ENCODE measurements around the gene MARCKS. TPM values are rescaled to one million over a fixed set of nuclear protein-coding genes. Genes with fewer than 3 reads are reported as not detected.

MARCKS gene
- total and polyA plus RNA-seq, 11 donors = 5.1 to 93.3 (median 17.9) TPM

DNA sequence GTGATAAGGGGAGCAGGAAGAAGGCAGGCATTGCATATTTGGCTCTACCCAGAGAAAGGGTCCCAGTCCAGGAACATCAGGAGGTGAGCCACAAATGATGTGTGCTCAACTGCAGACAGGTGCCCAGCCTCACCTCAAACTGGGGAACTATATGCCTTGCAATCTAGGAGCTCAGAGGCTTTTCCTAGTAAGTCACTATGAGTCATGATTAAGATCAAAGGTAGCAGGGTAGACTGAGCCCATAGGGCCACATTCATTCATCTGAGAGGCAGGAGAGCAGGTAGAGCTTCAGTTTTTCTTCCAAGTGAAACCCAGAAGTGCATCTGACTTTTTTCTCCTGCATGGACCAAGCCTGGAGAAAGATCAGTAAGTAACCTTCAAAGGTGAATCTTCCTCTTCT, 31.3 kb downstream of the MARCKS start:
- ATAC-seq = no peak
- intact Hi-C loops (cut with DNase I) = no loop called here

DNA sequence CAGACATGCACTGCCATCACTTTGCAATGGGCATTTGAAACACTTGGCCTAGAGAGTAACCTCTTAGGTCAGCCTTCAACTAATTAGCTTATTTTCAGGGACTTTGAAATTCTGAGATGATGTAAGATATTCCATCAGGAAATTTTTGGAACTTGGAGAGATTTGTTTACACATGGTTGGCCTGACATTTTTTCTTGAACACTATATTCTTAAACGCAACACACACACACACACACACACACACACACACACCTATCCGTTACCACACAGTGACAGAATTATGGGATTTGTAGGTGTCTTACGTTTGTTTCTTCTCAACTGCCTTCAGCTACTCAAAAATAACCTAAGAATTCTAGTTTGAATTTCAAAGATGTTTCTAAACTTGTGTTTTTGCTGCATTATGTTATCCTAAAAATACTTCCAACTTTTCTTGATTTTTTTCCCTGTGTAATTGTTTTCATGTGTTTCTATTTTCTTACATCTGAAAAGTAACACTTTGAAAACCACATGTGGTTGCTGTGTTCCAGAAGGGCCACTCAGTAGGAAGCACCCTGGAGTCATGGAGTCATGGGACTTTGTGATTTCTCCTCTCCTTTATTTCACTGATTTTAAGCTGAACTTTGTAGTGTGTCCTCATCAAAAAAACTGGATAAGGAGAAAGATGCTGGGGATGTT, 31.9 kb downstream of the MARCKS start:
- Histone ChIP-seq H3K9me3 (peaks cover 0 to 20% (median 9%) of the 10 kb centered on the region in 12 donors), H3K27ac (no peak overlapping the region), H3K4me3 (no peak overlapping the region), H3K27me3 (no peaks in the 10 kb centered on the region), H3K4me1 (no peaks in the 10 kb centered on the region), H3K36me3 (no peaks in the 10 kb centered on the region)
- 87 to 91% (median 88%) methylated on average over 3 of the region's 3 CpGs for WGBS, 4 donors
- DNase-seq (no peak), ATAC-seq (no peak)
- intact Hi-C loops (cut with DNase I) = no loop called here
- no peak for TF ChIP-seq POLR2A (IDR thresholded peaks at IDR 0.05)
- TF ChIP-seq, protein P1, sequence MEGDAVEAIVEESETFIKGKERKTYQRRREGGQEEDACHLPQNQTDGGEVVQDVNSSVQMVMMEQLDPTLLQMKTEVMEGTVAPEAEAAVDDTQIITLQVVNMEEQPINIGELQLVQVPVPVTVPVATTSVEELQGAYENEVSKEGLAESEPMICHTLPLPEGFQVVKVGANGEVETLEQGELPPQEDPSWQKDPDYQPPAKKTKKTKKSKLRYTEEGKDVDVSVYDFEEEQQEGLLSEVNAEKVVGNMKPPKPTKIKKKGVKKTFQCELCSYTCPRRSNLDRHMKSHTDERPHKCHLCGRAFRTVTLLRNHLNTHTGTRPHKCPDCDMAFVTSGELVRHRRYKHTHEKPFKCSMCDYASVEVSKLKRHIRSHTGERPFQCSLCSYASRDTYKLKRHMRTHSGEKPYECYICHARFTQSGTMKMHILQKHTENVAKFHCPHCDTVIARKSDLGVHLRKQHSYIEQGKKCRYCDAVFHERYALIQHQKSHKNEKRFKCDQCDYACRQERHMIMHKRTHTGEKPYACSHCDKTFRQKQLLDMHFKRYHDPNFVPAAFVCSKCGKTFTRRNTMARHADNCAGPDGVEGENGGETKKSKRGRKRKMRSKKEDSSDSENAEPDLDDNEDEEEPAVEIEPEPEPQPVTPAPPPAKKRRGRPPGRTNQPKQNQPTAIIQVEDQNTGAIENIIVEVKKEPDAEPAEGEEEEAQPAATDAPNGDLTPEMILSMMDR (IDR thresholded peaks at IDR 0.05) = no peak

More for the DNA sequence above, 31.3 kb downstream of the MARCKS start:
- H3K9me3 ChIP-seq = peaks cover 0 to 20% (median 9%) of the 10 kb centered on the region in 12 donors
- H3K4me1 ChIP-seq = no peaks in the 10 kb centered on the region
- DNase-seq = no peak
- H3K36me3 ChIP-seq = no peaks in the 10 kb centered on the region
- no peaks in the 10 kb centered on the region for H3K27me3 ChIP-seq
- no peak overlapping the region for H3K27ac ChIP-seq
- TF ChIP-seq, protein P1 (IDR thresholded peaks at IDR 0.05) = no peak
- no peak for TF ChIP-seq POLR2A (IDR thresholded peaks at IDR 0.05)
- H3K4me3 ChIP-seq = no peak overlapping the region

DNA sequence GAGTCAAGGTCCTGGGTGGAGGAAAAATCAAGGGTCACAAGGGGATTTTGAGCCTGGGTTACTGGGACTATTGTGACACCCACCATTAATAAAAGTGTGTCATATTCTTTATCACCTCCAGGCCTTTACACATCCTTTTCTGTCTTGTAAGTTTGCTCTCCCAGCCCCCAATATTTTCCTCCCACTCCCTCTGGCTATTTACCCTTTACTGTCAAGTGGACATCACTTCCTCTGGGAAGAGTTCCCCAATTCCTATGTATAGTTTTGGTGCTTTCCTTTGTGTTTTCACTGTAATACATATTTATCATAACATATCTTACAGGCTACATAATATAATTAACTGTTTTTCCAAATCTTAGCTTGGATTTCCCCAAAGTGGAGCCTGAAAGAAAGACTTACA, 36.3 kb downstream of the MARCKS start:
- no peak for TF ChIP-seq POLR2A (IDR thresholded peaks at IDR 0.05)
- TF ChIP-seq, protein P1 (IDR thresholded peaks at IDR 0.05) = no peak
- Histone ChIP-seq H3K27ac (no peak overlapping the region), H3K36me3 (no peaks in the 10 kb centered on the region), H3K4me3 (no peak overlapping the region), H3K27me3 (no peaks in the 10 kb centered on the region), H3K4me1 (no peaks in the 10 kb centered on the region), H3K9me3 (peaks cover 0 to 20% (median 9%) of the 10 kb centered on the region in 12 donors)
- ATAC-seq = no peak
- no peak for DNase-seq
- intact Hi-C loops (cut with DNase I) = no loop called here

- TF ChIP-seq POLR2A (IDR thresholded peaks at IDR 0.05) = no peak
- TF ChIP-seq, protein P1 (IDR thresholded peaks at IDR 0.05) = no peak
- Histone ChIP-seq H3K9me3 (peaks cover 0 to 20% (median 9%) of the 10 kb centered on the region in 12 donors), H3K4me3 (no peak overlapping the region), H3K27me3 (no peaks in the 10 kb centered on the region), H3K36me3 (no peaks in the 10 kb centered on the region), H3K27ac (no peak overlapping the region), H3K4me1 (no peaks in the 10 kb centered on the region)
- DNase-seq (no peak), ATAC-seq (no peak)
- WGBS, 4 donors = 79 to 85% (median 83%) methylated on average over 3 of the region's 3 CpGs
- intact Hi-C loops (cut with DNase I) = no loop called here
Measured at GRCh38 chr6:113893866-113894265, 36.7 kb downstream of the MARCKS start.
